GM18858 (cell line): ENCODE measurements around the gene AFG3L2.

Experiments
- ATAC-seq: cut with Tn5 transposase; IDR thresholded peaks from one replicate; pipeline ENCODE4 v1.9.1; 2021; ENCODE audit not compliant: unreplicated experiment

AFG3L2 gene

DNA sequence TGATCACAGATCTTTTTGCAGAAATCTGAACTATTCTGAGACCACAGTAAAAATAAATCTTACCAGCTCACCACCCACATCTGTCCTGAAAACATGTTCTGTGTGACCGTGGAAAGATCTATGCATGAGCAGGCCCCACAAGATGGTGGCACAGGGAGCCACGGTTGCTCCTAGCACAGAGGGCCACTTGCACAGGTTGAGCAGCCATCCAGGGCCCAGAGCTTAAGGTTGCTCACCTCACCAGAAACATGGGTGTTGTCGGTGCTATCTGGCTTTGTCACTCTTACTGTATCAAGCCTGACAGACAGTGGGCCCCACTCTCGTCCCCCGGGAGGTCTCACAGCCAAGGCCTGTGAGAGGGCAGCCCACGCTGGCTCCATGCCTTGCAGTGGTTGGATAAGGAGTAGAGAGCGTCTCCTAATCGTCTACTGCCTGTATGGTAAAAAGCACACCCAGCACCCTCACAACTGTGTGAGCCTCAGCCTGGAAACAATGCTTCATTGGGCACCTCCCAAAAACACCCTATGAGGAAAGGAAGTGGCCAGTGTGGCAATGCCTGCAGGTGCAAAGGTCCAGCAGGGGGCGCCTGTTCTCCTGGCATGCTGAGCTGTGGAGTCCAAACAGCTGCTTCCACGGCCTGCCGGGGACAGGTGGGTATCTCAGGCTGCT is 49.4 kb downstream of the AFG3L2 start:
- ATAC-seq, result no peak

DNA sequence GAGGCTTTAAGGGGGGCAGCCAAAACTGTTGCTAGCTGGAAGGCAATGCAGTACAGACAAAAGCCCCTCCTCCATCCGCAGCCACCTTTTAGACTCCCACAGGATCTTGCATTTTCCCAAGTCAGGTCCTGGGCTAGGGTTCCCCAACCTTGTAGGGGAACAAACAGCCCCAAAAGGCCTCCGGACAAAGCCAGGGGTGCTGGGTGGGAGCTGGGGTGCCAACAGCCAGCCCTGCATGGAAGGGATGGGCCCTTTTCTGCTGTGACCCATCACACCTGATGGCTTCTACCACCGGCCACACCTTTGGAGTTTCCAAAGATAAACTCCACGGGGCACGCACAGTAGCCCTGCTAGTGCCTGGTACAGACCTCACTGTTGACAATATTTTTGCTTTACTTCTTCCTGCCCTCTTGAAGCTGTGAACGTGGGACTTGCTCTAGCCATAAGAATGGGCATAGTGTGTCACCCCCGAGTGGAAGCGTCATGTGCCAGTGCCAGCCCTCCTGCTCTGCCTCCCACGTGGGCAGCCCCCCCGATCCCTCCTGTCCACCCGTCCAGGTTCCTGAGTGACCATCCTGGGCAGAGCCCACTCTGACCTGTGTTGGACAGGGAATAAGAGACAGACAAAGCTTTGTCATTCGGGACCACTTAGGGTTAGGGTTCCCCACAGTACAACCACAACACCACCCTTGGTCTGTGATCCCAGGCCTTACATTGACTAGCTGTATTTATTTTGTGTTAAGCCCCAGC is 50.1 kb downstream of the AFG3L2 start:
- no peak for ATAC-seq

DNA sequence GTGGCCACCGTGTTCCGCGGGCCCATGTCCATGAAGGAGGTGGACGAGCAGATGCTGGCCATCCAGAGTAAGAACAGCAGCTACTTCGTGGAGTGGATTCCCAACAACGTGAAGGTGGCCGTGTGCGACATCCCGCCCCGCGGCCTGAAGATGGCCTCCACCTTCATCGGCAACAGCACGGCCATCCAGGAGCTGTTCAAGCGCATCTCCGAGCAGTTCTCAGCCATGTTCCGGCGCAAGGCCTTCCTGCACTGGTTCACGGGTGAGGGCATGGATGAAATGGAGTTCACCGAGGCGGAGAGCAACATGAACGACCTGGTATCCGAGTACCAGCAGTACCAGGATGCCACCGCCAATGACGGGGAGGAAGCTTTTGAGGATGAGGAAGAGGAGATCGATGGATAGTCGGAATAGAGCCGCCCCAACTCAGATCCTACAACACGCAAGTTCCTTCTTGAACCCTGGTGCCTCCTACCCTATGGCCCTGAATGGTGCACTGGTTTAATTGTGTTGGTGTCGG is 51.2 kb downstream of the AFG3L2 start:
- no peak for ATAC-seq

DNA sequence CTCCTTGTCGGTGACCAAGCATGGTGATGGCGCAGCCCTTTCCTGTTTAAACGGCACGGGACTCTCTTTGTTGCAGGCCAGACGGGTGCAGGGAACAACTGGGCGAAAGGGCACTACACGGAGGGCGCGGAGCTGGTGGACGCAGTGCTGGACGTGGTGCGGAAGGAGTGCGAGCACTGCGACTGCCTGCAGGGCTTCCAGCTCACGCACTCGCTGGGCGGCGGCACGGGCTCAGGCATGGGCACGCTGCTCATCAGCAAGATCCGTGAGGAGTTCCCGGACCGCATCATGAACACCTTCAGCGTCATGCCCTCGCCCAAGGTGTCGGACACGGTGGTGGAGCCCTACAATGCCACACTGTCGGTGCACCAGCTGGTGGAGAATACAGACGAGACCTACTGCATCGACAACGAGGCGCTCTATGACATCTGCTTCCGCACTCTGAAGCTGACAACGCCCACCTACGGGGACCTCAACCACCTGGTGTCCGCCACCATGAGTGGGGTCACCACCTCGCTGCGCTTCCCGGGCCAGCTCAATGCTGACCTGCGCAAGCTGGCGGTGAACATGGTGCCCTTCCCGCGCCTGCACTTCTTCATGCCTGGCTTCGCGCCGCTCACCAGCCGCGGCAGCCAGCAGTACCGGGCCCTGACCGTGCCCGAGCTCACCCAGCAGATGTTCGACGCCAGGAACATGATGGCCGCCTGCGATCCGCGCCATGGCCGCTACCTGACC is 51.9 kb downstream of the AFG3L2 start:
- ATAC-seq, result no peak

DNA sequence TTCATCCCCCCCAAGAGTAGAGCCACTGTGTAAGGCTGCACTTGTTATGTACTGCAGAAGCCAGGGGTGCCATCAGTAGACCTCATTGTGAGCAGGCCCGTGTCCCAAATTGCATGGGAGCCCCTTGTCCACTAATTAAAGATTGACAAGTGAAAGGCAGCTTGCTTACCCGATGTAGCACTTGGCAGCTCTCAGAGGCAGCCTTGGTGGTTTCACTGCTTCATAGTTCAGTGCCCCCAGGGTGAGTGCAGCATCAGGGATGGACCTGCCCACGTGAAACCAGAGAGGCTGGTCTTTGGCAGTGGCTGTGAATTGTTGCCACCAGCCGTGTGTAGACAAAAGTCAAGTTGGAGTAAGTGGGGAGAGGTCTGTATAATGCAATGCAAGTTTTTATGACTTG is 55.7 kb downstream of the AFG3L2 start:
- ATAC-seq, result no peak

DNA sequence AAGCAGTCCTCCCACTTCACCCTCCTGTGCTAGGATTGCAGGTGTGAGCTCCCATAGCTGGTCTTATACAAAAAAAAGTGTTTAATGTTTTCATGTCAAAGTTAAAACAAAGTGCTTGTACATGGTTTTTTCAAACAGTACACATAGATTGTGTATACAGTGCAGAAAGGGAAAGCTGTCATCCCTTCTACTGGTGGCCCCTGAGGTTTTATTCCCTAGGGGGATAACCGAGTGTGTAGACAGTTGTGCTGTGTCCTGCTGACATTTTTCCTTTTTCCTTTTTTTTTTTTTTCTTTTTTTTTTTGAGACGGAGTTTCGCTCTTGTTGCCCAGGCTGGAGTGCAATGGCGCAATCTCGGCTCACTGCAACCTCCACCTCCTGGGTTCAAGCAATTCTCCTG is 58.2 kb downstream of the AFG3L2 start:
- ATAC-seq, result no peak

DNA sequence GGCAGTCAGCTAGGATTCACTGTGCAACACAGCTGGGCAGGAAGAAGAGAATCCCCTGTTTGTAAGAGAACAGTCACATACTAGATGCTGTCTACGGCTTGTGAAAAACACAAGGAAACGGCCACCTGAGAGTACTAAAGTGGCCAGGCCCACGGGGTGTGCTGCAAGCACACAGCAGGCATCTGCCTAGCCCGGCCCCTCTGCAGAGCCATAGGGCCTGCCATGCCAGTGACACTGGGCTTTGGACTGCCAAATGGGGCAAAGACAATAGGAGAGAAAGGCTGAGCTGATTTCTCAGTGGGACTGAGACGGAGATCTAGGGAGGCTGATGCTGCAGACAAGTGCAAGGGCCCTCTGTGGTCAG is 58.7 kb downstream of the AFG3L2 start:
- ATAC-seq, result no peak

DNA sequence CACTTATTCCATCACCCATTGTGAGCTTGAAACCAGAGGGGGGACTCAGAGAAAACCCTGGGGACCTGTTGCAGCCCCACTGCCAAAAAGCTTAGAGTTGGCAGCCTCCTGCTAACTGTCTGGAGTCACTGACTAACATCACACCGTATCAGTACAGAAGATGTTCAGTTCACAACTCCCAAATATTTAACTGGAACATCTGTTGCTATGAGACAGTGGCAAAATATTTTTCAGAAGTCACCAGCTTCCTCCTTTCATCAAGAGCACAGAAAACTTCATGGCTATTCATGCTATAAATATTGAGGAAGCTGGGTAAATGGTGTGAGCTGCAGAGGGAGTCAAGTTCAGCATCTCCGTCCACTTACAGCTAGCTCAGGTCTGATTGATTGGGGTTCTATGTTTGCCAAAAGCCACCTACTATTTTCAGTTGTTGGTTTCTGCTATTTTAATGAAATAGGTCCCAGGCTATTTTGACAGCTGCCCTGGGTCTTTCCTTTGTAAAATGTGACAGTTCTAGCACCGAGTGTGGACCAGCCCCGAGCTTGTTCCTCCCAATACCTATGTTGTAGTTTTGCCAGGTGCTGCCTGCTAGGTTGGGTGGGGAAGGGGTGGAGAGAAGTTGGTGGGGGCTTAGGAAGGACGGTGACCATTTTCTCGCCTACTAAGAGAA is 59.2 kb downstream of the AFG3L2 start:
- ATAC-seq, result no peak

DNA sequence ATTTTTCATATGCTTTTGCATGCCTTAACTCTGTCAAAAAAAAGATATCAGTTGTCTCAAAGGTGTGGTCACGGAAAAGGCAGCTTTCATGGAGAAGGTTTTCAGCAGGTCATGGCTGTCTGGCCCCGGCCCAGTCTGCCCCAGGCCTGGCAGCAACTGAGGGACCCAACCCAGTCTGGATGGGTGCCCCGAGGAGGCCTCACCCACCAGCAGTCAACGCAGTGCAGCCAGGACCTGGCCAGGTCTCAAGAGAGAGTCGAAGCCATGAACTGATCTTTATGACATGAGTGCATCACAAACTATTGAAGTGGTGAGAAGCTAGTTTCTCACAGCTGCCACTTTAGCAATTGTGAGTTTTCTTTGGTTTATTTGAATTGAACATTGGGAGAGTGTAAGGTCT is 61.1 kb downstream of the AFG3L2 start:
- ATAC-seq, result no peak

DNA sequence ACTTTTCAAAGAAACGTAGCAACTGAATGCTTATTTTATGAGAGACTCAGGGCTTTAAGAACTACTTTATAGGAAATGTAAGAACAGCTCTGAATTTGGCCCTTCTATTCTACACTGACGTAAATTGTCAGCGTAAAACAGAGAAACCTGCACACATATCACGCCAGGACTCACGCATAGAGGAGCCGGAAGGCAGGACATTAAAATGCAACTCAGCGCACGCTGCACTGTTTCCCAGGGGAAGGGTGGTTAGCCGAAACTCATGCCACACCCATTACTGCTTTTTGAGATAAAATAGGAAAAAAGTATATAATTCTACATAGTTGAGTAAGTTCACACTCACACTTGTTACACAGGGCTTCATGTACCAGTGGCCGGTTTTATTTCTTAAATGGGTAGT is 61.5 kb downstream of the AFG3L2 start:
- ATAC-seq, result no peak

DNA sequence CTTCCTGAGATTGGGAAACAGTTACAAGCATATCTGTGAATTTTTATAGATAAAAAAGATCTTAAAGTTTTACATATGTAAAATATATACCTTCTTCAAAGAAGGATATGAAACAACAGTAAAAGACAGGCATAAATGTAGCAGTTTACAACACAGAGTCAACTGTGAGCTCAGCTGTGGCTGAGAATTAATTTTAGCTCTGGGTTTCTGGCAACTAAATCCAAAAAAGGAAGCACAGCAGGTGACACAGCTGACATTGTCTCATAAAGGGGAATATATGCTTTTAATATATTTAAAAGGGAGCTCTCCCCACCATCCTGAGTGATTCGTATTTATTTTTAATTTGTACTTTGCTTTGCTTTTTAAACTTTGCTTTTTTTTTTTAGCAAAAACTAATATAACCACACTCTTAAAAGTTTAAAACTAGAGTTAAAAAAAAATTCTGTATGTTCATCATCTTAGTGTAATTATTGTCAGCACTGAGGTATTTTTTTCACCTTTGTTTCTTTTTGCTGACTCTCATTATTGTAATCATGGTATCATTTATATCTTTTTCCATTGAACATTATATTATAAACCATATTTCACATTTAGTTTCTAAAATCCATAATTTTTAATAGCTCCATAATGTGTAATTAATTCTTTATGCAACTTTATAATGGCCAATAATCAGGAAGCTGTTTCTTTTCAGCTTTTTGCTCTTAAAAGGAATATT is 62.3 kb downstream of the AFG3L2 start:
- no peak for ATAC-seq

DNA sequence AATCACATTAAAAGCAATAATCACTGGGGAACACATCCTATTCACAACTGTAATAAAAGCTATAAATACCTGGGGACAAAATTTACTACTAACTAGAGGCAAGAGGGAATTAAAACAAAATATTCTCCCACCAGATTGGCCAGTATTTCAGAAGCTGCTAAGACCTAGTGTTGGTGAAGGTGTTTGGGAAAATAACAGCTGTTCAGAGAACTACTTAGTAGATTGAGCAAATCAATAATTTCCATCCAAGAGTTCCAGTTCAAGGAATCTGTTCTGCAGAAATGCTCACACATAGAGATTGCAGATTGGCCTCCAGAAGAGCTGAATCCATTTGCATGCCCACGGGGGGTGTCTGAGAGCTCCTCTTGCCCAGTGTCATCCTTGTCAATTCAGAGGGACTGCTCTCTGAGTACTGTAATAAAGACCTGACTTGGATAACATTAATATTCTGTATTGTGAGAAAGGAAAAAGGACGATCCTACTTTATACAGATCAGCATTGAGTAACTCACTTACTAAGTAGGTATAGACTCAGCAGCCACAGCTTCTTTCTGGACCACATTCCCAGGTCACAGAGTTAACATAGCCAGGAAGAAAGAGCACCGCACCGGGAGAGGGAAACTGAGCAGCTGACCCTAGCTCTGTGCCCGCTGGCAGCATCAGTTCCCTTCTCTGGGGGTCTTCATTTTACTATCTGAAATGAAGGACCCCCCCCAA is 63.3 kb downstream of the AFG3L2 start:
- ATAC-seq, result no peak

DNA sequence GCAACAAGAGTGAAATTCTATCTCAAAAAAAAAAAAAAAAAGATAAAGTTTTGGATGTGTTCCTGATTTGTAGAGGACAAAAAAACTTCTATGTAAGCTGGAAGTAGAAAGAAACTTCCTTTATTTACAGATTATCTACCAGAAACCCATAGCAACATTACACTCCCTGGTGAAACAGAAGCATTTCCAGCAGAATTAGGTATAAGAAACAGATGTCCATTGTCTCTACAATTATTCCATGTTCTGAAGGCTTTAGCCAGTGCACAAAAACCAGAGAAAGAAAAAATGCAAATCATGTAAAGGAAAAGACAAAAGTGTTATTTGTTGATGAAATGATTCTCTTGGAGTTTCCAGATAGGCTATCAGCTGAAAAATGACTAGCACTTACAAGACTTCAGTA is 64.1 kb downstream of the AFG3L2 start:
- ATAC-seq, result no peak

DNA sequence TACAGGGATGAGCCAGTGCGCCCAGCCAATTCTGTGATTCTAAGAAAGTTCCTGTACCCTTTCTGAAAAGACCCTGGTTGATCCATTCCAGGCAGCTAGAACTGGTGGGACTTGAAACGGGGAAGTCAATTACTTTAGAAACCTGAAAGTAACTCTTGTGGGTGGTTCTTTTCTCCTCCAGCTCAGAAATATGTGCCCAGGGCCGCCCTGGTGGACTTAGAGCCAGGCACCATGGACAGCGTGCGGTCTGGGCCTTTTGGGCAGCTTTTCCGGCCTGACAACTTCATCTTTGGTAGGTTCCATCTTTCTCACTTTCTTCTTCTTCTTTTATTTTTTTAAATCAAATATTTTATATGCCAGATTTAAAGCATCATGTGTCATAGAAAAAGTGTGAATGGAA is 66.3 kb downstream of the AFG3L2 start:
- ATAC-seq, result no peak

DNA sequence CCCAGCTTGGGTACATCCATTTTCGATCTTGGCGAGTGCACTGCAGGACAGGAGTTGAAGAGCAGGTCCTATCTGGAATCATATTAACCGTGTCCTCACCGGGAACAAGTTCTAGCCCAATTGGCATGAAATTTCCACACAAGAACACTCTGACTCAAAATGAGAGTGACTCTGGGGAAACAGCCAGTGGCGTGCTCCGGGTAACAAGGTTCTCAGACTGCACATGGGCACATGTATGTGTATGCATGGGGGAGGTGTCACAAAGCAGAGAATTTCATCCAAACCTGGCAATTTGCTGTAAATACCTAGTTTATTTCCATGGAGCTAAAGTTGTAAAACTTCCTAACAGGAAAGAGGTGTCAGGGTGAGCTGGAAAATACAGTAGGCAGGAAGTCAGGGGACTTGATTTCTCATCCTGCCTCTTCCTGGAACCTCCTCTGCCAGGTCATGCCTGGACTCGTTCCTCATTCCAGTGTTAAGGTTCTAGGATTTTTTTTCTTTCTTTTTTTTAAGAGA is 67.3 kb downstream of the AFG3L2 start:
- no peak for ATAC-seq

DNA sequence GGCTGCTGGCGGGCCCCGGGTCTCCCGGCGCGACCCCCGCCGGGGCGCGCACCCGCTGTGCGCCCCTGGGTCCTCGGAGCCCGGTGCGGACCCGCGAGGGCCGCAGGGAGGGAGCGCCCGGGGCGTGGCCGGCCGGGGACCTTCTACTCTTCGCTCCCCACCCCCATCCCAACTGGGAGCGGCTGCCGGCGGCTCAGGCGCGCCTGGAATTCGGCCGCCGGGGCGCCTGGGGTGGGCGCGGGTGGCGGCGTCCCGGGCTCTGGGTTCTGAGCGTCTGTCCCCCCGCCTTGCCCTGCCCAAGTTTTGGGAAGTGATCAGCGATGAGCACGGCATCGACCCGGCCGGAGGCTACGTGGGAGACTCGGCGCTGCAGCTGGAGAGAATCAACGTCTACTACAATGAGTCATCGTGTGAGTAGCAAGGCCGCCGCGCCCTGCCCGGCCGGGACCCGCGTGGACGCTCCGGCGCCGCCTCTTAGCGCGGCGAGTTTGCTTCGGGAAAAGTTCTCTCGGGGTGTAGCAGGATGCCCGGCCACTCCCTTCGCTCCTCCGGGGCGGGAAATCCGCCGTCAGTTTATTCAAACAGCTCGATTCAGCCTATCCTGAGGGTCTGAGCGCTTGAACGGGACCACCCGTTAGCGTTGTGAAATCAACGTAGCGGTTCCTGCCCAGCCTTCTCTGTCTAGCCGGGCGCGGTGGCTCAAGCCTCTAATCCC is 68.5 kb downstream of the AFG3L2 start:
- ATAC-seq, result peak; percentile 60

DNA sequence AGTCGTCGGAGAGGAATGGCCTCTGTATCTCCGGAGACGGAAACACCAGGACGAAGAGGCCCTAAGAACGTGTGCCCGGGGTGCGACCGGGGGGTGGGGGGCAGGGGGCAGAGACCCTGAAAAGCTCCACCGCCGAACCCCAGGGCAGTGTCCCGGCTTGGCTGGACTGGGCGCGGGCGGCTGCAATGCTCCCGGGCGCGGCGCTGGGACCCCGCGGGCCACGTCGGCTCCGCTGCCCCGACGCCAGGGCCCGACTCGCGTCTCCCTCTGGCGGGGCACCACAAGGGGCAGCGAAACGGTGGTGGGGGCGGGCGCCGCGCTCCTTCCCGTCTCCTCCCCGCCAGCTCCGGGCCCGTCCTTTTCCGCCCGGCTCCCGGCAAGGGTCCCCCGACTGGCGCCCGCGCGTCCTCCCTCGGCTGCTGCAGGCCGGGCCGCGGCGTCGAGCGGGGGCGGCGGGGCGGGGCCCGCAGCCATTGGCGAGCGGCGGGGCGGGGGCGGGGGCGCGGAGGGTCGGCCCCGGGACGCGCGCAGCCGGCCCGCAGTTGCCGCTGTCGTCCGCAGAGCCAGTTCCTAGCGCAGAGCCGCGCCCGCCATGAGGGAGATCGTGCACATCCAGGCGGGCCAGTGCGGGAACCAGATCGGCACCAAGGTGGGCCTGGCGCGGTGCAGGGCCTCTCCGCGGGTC is 69.2 kb downstream of the AFG3L2 start, which contains the start of gene TUBB6:
TUBB6 (plus strand) TSS at position 541 of the 685 bp plus-strand sequence; CDS start at position 593, 52 bp downstream.
- ATAC-seq, result peak; percentile 29
